Measurements from ENCODE around the gene SLC66A2.

GRCh38 chr18:79952996-79953559, 1.6 kb upstream of the SLC66A2 start:
- TF ChIP-seq GATA2 (IDR thresholded peaks at IDR 0.05; ENCODE audit: low read depth, low read length), result no peak
- no peak for TF ChIP-seq GATA3 (IDR thresholded peaks at IDR 0.05; ENCODE audit: low read depth, low read length)
